Loucy (cell line): ENCODE measurements around the gene PSMG3.

ENCODE experiments used
- H2AFZ ChIP-seq: fragments of 200-600 bp; sonication (generic); 2 replicates; pipeline ENCODE4 v1.6.0; 2016; ENCODE audit warnings: antibody characterized with exemption, mild to moderate bottlenecking, low read length, moderate library complexity
- H3F3A ChIP-seq: fragments of 200-600 bp; 2 replicates; pipeline ENCODE4 v1.6.0; 2016; ENCODE audit warnings: antibody characterized with exemption, low read depth, mild to moderate bottlenecking
- H3K27me3 ChIP-seq: fragments of 200-600 bp; sonication (generic); 2 replicates; pipeline ENCODE4 v1.6.1; 2014; ENCODE audit warnings: low read length, mild to moderate bottlenecking; ENCODE audit not compliant: insufficient read depth, poor library complexity, severe bottlenecking
- H3K36me3 ChIP-seq: fragments of 200-600 bp; sonication (generic); 2 replicates; pipeline ENCODE4 v1.6.1; 2016; ENCODE audit warnings: low read length; ENCODE audit not compliant: insufficient read depth
- H3K4me1 ChIP-seq: fragments of 200-600 bp; sonication (generic); 2 replicates; pipeline ENCODE4 v1.5.1; 2014; ENCODE audit warnings: low read length, mild to moderate bottlenecking; ENCODE audit not compliant: insufficient read depth, poor library complexity, severe bottlenecking
- H3K4me2 ChIP-seq: fragments of 200-600 bp; sonication (generic); 2 replicates; pipeline ENCODE4 v1.6.0; 2014; ENCODE audit warnings: antibody characterized with exemption, low read length, low read depth, mild to moderate bottlenecking; ENCODE audit not compliant: poor library complexity, severe bottlenecking
- H3K4me3 ChIP-seq: fragments of 200-600 bp; sonication (generic); 2 replicates; pipeline ENCODE4 v1.5.1; 2014; ENCODE audit warnings: low read length, mild to moderate bottlenecking, mixed read lengths; ENCODE audit not compliant: poor library complexity, severe bottlenecking
- H3K79me2 ChIP-seq: fragments of 200-600 bp; sonication (generic); 2 replicates; pipeline ENCODE4 v1.6.1; 2014; ENCODE audit warnings: low read length; ENCODE audit not compliant: insufficient read depth
- H3K9ac ChIP-seq: fragments of 200-600 bp; sonication (generic); 2 replicates; pipeline ENCODE4 v1.6.0; 2014; ENCODE audit warnings: mild to moderate bottlenecking, low read depth, low read length, moderate library complexity; ENCODE audit not compliant: poor library complexity, severe bottlenecking
- H3K9me2 ChIP-seq: fragments of 200-600 bp; sonication (generic); replicated peaks from 2 replicates; pipeline ENCODE4 v1.6.1; 2016; ENCODE audit warnings: low read depth, low read length, mixed read lengths
- H3K9me3 ChIP-seq: fragments of 200-600 bp; sonication (generic); 2 replicates; pipeline ENCODE4 v1.6.1; 2014; ENCODE audit warnings: mild to moderate bottlenecking, antibody characterized with exemption, low read length, low read depth; ENCODE audit not compliant: insufficient read depth
- H4K20me1 ChIP-seq: fragments of 200-600 bp; sonication (generic); 2 replicates; pipeline ENCODE4 v1.6.0; 2014; ENCODE audit warnings: antibody characterized with exemption, low read length, mild to moderate bottlenecking; ENCODE audit not compliant: insufficient read depth, poor library complexity, severe bottlenecking
- EZH2phosphoT487 ChIP-seq: fragments of 200-600 bp; IDR thresholded peaks from 2 replicates; pipeline ENCODE4 v1.6.1; 2018; ENCODE audit warnings: antibody characterized with exemption, mild to moderate bottlenecking, moderate library complexity, borderline replicate concordance
- TF ChIP-seq, protein P1 (sequence below): fragments of 200-600 bp; sonication (generic); conservative IDR thresholded peaks from 2 replicates; pipeline ENCODE4 v1.5.1; 2014; ENCODE audit warnings: mild to moderate bottlenecking, antibody characterized with exemption, low read length

The PSMG3 gene

DNA sequence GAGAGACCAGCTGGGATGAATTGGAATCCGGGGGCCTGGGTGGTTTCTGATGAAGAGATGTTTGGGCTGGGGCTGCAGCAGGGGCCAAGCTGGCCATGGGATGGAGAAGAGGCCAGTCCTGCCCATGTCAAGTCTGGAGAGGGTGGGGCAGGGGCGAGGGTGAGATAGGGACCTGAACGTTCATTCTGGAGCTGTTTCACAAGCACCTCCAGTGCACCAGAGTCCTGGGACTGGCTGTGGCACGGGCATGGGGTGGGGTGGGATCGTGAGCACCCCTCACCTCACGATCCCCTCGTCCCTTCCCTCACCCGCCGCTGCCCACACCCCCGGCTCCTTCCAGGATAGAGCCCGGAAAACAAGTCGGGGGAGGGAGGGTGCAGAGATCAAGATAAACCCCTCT is 25.8 kb upstream of the PSMG3 start:
- Histone ChIP-seq H3K9ac (no peak overlapping the region), H3K4me2 (no peak overlapping the region), H3K79me2 (no peaks in the 10 kb centered on the region), H3K4me3 (no peak overlapping the region), H3K27me3 (no peaks in the 10 kb centered on the region), H3K4me1 (no peaks in the 10 kb centered on the region), H4K20me1 (no peaks in the 10 kb centered on the region), H3K9me2 (no peaks in the 10 kb centered on the region), H2AFZ (no peak overlapping the region), H3K9me3 (no peaks in the 10 kb centered on the region), H3K36me3 (no peaks in the 10 kb centered on the region), H3F3A (no peaks in the 10 kb centered on the region)
- TF ChIP-seq, protein P1, sequence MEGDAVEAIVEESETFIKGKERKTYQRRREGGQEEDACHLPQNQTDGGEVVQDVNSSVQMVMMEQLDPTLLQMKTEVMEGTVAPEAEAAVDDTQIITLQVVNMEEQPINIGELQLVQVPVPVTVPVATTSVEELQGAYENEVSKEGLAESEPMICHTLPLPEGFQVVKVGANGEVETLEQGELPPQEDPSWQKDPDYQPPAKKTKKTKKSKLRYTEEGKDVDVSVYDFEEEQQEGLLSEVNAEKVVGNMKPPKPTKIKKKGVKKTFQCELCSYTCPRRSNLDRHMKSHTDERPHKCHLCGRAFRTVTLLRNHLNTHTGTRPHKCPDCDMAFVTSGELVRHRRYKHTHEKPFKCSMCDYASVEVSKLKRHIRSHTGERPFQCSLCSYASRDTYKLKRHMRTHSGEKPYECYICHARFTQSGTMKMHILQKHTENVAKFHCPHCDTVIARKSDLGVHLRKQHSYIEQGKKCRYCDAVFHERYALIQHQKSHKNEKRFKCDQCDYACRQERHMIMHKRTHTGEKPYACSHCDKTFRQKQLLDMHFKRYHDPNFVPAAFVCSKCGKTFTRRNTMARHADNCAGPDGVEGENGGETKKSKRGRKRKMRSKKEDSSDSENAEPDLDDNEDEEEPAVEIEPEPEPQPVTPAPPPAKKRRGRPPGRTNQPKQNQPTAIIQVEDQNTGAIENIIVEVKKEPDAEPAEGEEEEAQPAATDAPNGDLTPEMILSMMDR: no peak
- no peak for TF ChIP-seq EZH2phosphoT487

DNA sequence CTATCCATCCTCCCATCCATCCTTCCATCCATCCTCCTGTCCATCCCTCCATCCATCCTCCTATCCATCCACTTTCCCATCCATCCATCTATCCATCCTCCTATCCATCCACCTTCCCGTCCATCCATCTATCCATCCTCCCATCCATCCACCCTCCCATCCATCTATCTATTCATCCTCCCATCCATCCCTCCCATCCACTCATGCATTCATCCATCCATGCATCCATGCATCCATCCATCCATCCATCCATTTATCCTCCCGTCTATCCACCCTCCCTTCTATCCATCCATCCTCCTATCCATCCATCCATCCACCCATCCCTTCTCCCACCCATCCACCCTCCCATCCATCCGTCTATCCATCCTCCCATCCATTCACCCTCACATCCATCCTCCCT is 25.2 kb upstream of the PSMG3 start:
- Histone ChIP-seq H3K4me2 (no peak overlapping the region), H3F3A (no peaks in the 10 kb centered on the region), H3K4me1 (no peaks in the 10 kb centered on the region), H3K79me2 (no peaks in the 10 kb centered on the region), H4K20me1 (no peaks in the 10 kb centered on the region), H3K36me3 (no peaks in the 10 kb centered on the region), H2AFZ (no peak overlapping the region), H3K27me3 (no peaks in the 10 kb centered on the region), H3K9me2 (no peaks in the 10 kb centered on the region), H3K4me3 (no peak overlapping the region), H3K9ac (no peak overlapping the region), H3K9me3 (no peaks in the 10 kb centered on the region)
- TF ChIP-seq, protein P1: no peak
- no peak for TF ChIP-seq EZH2phosphoT487

DNA sequence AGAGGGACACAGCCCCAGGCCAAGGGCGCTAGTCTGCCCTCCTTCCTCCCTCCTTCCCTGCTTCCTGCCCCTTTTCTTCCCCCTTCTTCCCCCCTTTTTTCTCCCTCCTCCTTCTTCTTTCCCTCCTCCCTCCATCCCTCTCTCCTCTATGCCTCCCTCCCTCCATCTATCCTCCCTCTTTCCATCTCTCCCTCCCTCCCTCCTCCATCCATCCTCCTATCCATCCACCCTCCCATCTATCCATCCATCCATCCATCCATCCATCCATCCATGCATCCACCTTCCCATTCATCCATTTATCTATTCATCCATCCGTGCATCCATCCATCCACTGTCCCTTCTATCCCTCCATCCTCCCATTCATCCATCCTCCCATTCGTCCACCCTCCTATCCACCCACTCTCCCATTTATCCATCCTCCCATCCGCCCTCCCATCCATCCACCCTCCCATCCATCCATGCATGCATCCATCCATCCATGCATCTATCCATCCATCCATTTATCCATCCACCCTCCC is 24.1 kb upstream of the PSMG3 start:
- H3K27me3 ChIP-seq: no peaks in the 10 kb centered on the region
- H3K79me2 ChIP-seq: no peaks in the 10 kb centered on the region
- H3K9me2 ChIP-seq: no peaks in the 10 kb centered on the region
- no peaks in the 10 kb centered on the region for H3K9me3 ChIP-seq
- H3K4me1 ChIP-seq: no peaks in the 10 kb centered on the region
- H2AFZ ChIP-seq: no peak overlapping the region
- no peaks in the 10 kb centered on the region for H4K20me1 ChIP-seq
- H3F3A ChIP-seq: no peaks in the 10 kb centered on the region
- H3K4me2 ChIP-seq: no peak overlapping the region
- H3K4me3 ChIP-seq: no peak overlapping the region
- no peak for TF ChIP-seq EZH2phosphoT487
- TF ChIP-seq, protein P1: no peak
- no peaks in the 10 kb centered on the region for H3K36me3 ChIP-seq
- no peak overlapping the region for H3K9ac ChIP-seq
